Activated CD4-positive, alpha-beta T cell treated with anti-CD3 and anti-CD28 coated beads, Interleukin-10, Interleukin-2, amounts not matched to agents 100 ng/mL and 50 ng/mL, durations not matched to agents 16 hours and 8 hours (primary cell): ENCODE data around the gene PROX1.

Source experiments
- DNase-seq: peaks from one replicate; pipeline ENCODE4 v3.0.0-alpha.2; 2020

The PROX1 gene

GRCh38 chr1:213982289-213982671 is 5.5 kb upstream of the PROX1 start:
- no peak for DNase-seq

GRCh38 chr1:213982672-213983492 is 4.9 kb upstream of the PROX1 start:
- DNase-seq = no peak

DNA sequence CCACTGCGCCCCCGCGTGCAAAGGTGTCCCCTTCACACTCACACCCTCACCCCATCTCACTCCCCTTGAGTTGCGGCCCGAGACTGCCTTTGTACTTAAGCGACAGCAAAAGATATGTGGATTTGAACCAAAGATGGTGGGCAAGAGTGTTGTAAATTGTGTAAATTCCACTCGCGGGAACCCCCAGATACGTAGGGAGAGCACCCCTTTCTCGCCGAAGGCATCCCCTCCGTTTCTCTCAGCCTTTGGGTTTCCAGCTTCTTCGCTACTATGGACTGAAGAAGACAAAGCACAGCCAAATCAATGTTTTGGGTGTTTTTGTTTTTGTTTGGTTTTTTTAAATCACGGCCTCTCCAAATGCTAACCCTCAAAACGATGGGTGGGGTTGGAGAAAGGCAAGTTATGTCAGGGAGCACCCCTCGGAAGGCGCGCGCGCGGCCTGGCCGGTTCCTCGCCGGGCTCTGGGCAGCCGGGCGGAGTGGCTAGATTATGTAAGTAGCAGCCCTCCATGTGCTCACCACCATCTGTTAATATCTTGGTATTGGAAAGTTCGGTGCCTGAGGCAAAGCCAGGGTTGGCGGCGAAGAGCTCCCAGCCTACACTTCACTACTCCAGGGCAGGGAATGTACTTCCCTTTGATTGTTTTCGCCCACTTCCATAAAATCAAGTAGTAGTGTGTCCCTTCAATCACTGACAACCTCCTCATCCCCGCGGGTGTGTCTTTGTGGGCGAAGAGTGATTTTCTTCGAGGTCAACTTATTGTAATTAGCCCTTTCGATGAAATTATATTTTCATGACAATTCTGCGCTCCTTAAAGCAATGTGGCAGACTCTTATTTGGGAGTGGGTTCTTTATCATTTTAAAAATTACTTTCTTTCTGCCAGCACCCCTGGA is 4.0 kb upstream of the PROX1 start:
- DNase-seq = no peak

DNA sequence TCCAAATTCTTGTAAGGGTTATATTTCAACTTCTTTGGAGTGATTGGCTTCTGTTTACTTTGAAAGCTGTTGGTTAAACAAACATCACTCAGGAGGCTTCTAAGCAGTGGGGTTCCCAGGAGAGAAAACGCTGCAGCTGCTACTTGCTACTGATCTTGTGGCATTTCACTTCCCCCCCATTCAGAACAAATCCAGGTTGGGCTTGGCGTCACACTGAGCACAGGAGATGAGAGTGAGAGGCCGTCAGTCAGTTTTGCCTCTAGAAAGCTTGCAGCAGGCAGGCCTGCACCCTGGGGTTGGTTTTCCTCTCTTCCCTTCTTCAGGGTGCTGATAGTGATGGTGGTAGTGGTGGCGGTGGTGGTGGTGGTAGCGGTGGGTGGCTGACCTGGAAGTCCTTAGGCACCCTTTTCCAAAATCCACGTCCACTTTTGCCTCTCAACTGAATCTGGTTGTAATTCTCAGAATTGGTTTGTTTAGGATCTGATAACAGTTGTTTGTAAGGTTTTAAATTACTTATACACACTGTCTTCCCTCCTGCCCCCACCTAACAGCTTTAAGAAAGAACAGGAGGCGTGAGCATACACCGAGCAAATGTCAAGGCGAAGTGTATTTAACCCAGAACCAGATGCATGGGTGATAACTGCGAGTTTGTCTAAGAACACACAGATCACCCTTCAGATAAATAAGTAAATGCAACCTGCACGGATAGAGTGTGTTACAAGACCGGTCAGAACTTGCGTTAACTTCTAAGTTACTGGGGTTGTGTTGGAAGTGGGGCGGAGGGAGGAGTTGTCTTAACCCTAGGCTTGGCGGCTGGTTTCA is 3.2 kb upstream of the PROX1 start:
- DNase-seq = no peak

GRCh38 chr1:213985209-213986019 is 2.4 kb upstream of the PROX1 start:
- no peak for DNase-seq

- DNase-seq = no peak
Observed at GRCh38 chr1:213986020-213986924, 1.5 kb upstream of the PROX1 start.

DNA sequence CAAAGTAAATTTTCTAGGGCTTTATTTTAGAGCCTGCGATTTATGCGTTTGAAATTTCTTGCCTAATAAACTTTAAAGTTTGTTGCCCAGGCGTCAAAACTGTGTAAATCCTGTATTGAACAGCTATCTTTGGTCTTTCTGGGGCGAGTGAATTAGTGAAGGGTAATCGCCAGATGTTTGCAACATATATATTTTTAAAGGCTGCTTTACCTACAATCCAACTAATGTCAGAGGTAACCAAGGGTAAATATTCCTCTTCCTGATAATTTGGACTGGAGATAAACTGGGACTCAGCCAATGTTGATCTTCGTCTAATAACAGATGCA is 885 bp upstream of the PROX1 start:
- no peak for DNase-seq

DNA sequence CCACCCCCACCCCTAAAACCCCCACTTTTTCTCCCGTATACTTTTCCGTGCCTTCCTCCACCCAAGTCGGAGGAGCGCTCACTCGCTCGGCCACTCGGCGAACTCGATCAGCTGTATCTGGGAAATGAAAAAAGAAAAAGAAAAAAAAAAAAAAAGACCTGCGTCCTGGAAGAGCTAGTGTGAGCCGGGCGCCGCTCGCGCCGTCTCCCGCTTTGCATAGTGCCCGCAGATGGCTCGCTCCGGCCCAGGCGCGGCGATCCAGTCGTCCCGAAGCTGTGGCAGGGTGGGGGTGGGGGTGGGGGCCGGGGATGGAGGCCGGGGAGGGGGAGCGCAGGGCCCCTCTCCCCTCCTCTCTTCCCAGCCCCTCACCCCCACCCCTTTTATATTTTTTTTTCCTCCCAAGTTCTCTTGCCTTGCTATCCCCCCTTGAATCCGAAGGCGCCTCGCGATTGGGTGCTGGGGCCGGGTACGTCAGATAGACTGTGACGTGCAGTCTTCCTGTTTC is 299 bp upstream of the PROX1 start:
- DNase-seq = peak; percentile 64

GRCh38 chr1:213988507-213989001 is 781 bp downstream of the PROX1 start:
- DNase-seq = no peak

GRCh38 chr1:213989002-213989855 is 1.5 kb downstream of the PROX1 start:
- no peak for DNase-seq

DNA sequence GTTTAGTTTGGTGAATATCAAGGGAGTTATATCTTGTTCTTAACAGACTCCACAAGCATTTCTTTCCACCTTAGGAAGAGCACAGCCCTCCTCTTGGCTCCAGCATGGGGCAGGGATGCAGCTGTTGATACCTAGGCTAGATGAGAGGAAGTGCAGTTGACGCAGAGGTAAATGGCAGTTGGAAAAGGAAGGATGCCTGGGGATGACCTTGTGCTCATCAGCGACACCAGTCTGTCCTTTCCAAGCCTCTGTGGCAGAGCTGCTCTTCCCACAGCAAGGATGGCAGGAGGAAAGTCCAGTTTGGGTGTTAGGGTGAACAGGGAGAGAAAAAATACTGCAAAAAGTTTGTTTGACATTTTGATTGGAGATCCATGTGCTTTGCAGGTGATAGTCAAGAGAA is 6.2 kb downstream of the PROX1 start:
- DNase-seq = no peak

GRCh38 chr1:213994888-213995287 is 7.1 kb downstream of the PROX1 start:
- DNase-seq = no peak

DNA sequence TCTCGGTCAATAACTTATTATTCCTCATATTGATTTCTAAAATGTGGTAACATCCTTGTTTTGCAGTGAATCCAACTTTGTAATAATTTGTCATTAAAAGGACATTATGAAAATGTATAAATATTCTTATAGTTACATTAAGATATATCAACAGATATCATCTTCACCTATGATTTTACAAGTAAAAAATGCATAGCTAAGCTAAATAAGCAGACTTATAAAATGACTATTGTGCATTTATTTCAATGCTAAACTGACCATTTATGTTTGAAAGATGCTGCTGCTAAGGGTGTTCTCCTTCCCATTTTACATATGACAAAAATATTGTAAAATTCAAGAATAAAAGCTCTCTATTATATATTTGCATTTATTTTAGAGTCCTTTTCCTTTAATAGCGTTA is 7.8 kb downstream of the PROX1 start:
- no peak for DNase-seq

GRCh38 chr1:213996320-213997037 is 8.7 kb downstream of the PROX1 start:
- no peak for DNase-seq

- no peak for DNase-seq
Observed at GRCh38 chr1:213997038-213997771, 9.4 kb downstream of the PROX1 start.

- DNase-seq = no peak
Observed at GRCh38 chr1:213997772-213998107, 10.0 kb downstream of the PROX1 start.

GRCh38 chr1:213998785-213999184 is 11.0 kb downstream of the PROX1 start:
- no peak for DNase-seq

DNA sequence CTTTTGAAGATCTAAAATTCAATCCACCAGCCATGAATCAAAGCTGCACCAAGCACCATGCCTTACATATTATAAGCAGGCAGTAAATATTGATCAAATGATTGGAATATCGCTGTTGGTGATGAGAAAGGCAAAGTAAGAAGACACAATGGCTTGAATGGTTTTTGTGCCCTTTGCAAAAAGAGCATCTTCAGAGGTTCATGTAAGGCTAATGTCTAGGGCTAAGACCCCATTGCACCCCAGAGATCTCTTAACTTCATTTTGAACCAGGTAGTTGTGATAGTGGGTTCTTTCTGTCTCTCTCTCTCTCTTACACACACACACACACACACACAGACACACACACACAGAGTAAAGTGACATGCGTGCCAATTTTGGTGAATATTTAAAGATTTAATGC is 12.0 kb downstream of the PROX1 start:
- DNase-seq = no peak

DNA sequence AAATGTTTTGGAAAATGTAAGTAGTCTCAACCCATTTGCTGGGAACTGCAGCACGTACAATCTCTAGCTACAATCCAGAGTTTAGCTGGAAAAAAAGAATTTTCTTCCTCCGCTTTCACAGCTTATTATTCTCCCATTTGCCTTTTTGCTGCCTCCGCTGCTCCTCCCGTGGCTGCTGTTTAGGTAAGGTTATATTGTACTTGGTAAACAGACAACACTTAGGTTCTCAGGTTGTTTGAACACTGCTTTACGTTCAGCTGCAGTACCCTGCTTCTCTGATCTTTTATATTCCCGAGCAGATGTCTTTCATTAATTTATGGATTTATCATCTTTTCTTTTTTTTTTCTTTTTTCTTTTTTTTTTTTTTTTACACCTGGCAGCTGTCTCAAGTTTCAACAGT is 14.3 kb downstream of the PROX1 start:
- DNase-seq = no peak
